ENCODE data around the gene PFDN6. TPM values are rescaled to one million over a fixed set of nuclear protein-coding genes. Genes with fewer than 3 reads are reported as not detected.
A peak's percentile ranks its signal among the peaks of the same experiment; 100 is the strongest.

Gene PFDN6
- total RNA-seq, 4 donors from 2014 or later, result 40.6 to 55.5 (median 50.6) TPM

- WGBS, 2 donors (ENCODE audit: low coverage in 1 of 2), result 52 to 56% methylated on average over 6 to 10 of the region's 19 CpGs
- ATAC-seq, result no peak
- H3K27ac ChIP-seq, result peak overlapping the region; percentile 51 to 98 (median 94)
These were observed 27.4 kb downstream of the PFDN6 start for GRCh38 chr6:33316603-33317418.

GRCh38 chr6:33317419-33317668, 27.9 kb downstream of the PFDN6 start:
- no peak for ATAC-seq

More at GRCh38 chr6:33316603-33317418, 27.4 kb downstream of the PFDN6 start:
- no peak for TF ChIP-seq EP300 (IDR thresholded peaks at IDR 0.05)
- TF ChIP-seq POLR2AphosphoS5 (IDR thresholded peaks at IDR 0.05), result no peak
- TF ChIP-seq POLR2A (IDR thresholded peaks at IDR 0.05), result no peak
- TF ChIP-seq CTCF (IDR thresholded peaks at IDR 0.05), result no peak
- Histone ChIP-seq H3K4me3 (peak overlapping the region; percentile 58 to 61), H3K36me3 (peaks cover 0 to 41% of the 10 kb centered on the region in 2 donors), H3K9me3 (no peaks in the 10 kb centered on the region), H3K4me1 (peaks cover 3 to 83% (median 26%) of the 10 kb centered on the region in 3 donors), H3K27me3 (no peaks in the 10 kb centered on the region)

GRCh38 chr6:33317669-33318425, 28.4 kb downstream of the PFDN6 start, which contains the start of gene ZBTB22:
Gene ZBTB22 (minus strand): TSS chr6:33317744. CDS start chr6:33316916, 828 bp downstream.
- 4 to 7% methylated on average over 3 to 17 of the region's 44 CpGs for WGBS, 2 donors (ENCODE audit: low coverage in 1 of 2)
- Histone ChIP-seq H3K4me3 (peak within 1 kb of the TSS; percentile 58 to 61), H3K27ac (peak within 1 kb of the TSS; percentile 51 to 98 (median 94)), H3K4me1 (peaks cover 5 to 80% (median 26%) of the 10 kb centered on the region in 3 donors), H3K36me3 (peaks cover 0 to 41% of the 10 kb centered on the region in 2 donors), H3K27me3 (no peaks in the 10 kb centered on the region), H3K9me3 (no peaks in the 10 kb centered on the region)
- no peak for TF ChIP-seq EP300 (IDR thresholded peaks at IDR 0.05)
- no peak for TF ChIP-seq CTCF (IDR thresholded peaks at IDR 0.05)
- TF ChIP-seq POLR2A (IDR thresholded peaks at IDR 0.05), result peak in 1 of 2 donors; percentile 20
- peak; percentile 69 for TF ChIP-seq POLR2AphosphoS5 (IDR thresholded peaks at IDR 0.05)
- ATAC-seq, result peak; percentile 90

More at GRCh38 chr6:33317419-33317668, 27.9 kb downstream of the PFDN6 start:
- 0% methylated on average over 3 of the region's 27 CpGs; no CpG with 5 or more reads in 1 of the 2 donors for WGBS, 2 donors (ENCODE audit: low coverage in 1 of 2)
- Histone ChIP-seq H3K27me3 (no peaks in the 10 kb centered on the region), H3K27ac (peak overlapping the region; percentile 51 to 98 (median 94)), H3K4me3 (peak overlapping the region; percentile 58 to 61), H3K36me3 (peaks cover 0 to 41% of the 10 kb centered on the region in 2 donors), H3K4me1 (peaks cover 5 to 83% (median 26%) of the 10 kb centered on the region in 3 donors), H3K9me3 (no peaks in the 10 kb centered on the region)
- no peak for TF ChIP-seq CTCF (IDR thresholded peaks at IDR 0.05)
- TF ChIP-seq EP300 (IDR thresholded peaks at IDR 0.05), result no peak
- no peak for TF ChIP-seq POLR2A (IDR thresholded peaks at IDR 0.05)
- TF ChIP-seq POLR2AphosphoS5 (IDR thresholded peaks at IDR 0.05), result no peak

- peaks cover 0 to 41% of the 10 kb centered on the region in 2 donors for H3K36me3 ChIP-seq
- H3K27ac ChIP-seq, result peak overlapping the region; percentile 51 to 98 (median 94)
- H3K27me3 ChIP-seq, result no peaks in the 10 kb centered on the region
- TF ChIP-seq CTCF (IDR thresholded peaks at IDR 0.05), result no peak
- TF ChIP-seq POLR2A (IDR thresholded peaks at IDR 0.05), result no peak
- TF ChIP-seq POLR2AphosphoS5 (IDR thresholded peaks at IDR 0.05), result no peak
- no peak for TF ChIP-seq EP300 (IDR thresholded peaks at IDR 0.05)
- H3K9me3 ChIP-seq, result no peaks in the 10 kb centered on the region
- H3K4me3 ChIP-seq, result peak overlapping the region; percentile 58 to 61
- ATAC-seq, result no peak
- peaks cover 5 to 80% (median 27%) of the 10 kb centered on the region in 3 donors for H3K4me1 ChIP-seq
- WGBS, 2 donors (ENCODE audit: low coverage in 1 of 2), result 47 to 78% methylated on average over 7 of the region's 8 CpGs
These were observed 29.1 kb downstream of the PFDN6 start for GRCh38 chr6:33318426-33319073.
